A549 (cell line): ENCODE data around the gene TMEFF2. TPM values are rescaled to one million over a fixed set of nuclear protein-coding genes. Genes with fewer than 3 reads are reported as not detected.

Experiments
- ATAC-seq, 2 experiments: fragments of 200-7000 bp in 1 of 2; fragments of >200 bp in 1 of 2; cut with Nextera tagmentation in 1 of 2; cut with Tn5 transposase in 1 of 2; 3 replicates each; pipeline versions ENCODE4 v1.8.0 to v1.9.1; 2018 to 2020; ENCODE audit warnings: mild to moderate bottlenecking in 1 of 2, moderate library complexity in 1 of 2
- CTCF ChIA-PET: fragments of 300-600 bp; sonication (Branson Sonifier 250); formaldehyde crosslinking; extraction: SDS; loops from one replicate; lab custom pipeline; 2021; ENCODE audit warnings: antibody characterized with exemption, inconsistent platforms; lab: Yijun Ruan, JAX
- POLR2A ChIA-PET: fragments of 350-600 bp; formaldehyde crosslinking; extraction: SDS; loops from one replicate; lab custom pipeline; 2021; ENCODE audit warnings: antibody characterized with exemption, inconsistent platforms; lab: Yijun Ruan, JAX
- DNase-seq, 2 experiments: peaks; one replicate each; pipeline versions ENCODE4 v3.0.0 to v3.0.0-alpha.2; 2011 to 2016; ENCODE audit warnings: low read depth in 1 of 2, low spot score in 1 of 2
- FAIRE-seq: peaks from 2 replicates; lab custom pipeline; 2011; peaks lifted over from hg19 to GRCh38; lab: Jason Lieb, UNC
- H3K27ac ChIP-seq, 2 experiments: fragments of >200 bp; sonication (Bioruptor Twin); formaldehyde crosslinking; 3 replicates each; pipeline ENCODE4 v1.5.1; 2016 to 2017
- H3K4me1 ChIP-seq: fragments of >200 bp; sonication (Bioruptor Twin); formaldehyde crosslinking; 3 replicates; pipeline ENCODE4 v1.6.1; 2016
- H3K4me2 ChIP-seq: fragments of >200 bp; sonication (Bioruptor Twin); formaldehyde crosslinking; 3 replicates; pipeline ENCODE4 v1.6.1; 2016
- H3K4me3 ChIP-seq: fragments of >200 bp; sonication (Bioruptor Twin); formaldehyde crosslinking; 3 replicates; pipeline ENCODE4 v1.5.1; 2016
- H3K9me3 ChIP-seq: fragments of >200 bp; sonication (Bioruptor Twin); formaldehyde crosslinking; 3 replicates; pipeline ENCODE4 v1.6.1; 2016
- CBX2 ChIP-seq: fragments of 200-600 bp; sonication (generic); IDR thresholded peaks from 2 replicates; pipeline ENCODE4 v1.6.1; 2016; ENCODE audit warnings: low read depth, mild to moderate bottlenecking, borderline replicate concordance
- EHF ChIP-seq: fragments of 250-450 bp; sonication (Bioruptor Pico); IDR thresholded peaks from 2 replicates; pipeline ENCODE4 v1.5.0; 2020; ENCODE audit warnings: mild to moderate bottlenecking
- EHMT2 ChIP-seq: fragments of 200-600 bp; sonication (generic); IDR thresholded peaks from 2 replicates; pipeline ENCODE4 v1.6.1; 2016; ENCODE audit warnings: antibody characterized with exemption, low read depth, mild to moderate bottlenecking, moderate library complexity
- FOSB ChIP-seq: fragments of 250-450 bp; sonication (Bioruptor Pico); IDR thresholded peaks from 2 replicates; pipeline ENCODE4 v1.5.0; 2020; ENCODE audit warnings: mild to moderate bottlenecking, moderate library complexity
- FOXS1 ChIP-seq: fragments of 250-450 bp; sonication (Bioruptor Pico); IDR thresholded peaks from 2 replicates; pipeline ENCODE4 v1.5.0; 2020; ENCODE audit warnings: mild to moderate bottlenecking, moderate library complexity
- HDAC2 ChIP-seq: fragments of 200-600 bp; sonication (generic); IDR thresholded peaks from 2 replicates; pipeline ENCODE4 v1.6.1; 2016
- HEYL ChIP-seq: fragments of 250-450 bp; sonication (Bioruptor Pico); IDR thresholded peaks from 2 replicates; pipeline ENCODE4 v1.8.0; 2021; ENCODE audit warnings: mild to moderate bottlenecking, moderate library complexity
- HOXB13 ChIP-seq: fragments of 250-450 bp; sonication (Bioruptor Pico); IDR thresholded peaks from 2 replicates; pipeline ENCODE4 v1.5.0; 2020; ENCODE audit warnings: low read depth, mild to moderate bottlenecking, moderate library complexity
- HOXB5 ChIP-seq: fragments of 250-450 bp; sonication (Bioruptor Pico); IDR thresholded peaks from 2 replicates; pipeline ENCODE4 v1.5.0; 2020; ENCODE audit warnings: mild to moderate bottlenecking, moderate library complexity
- JUN ChIP-seq, 2 experiments: fragments of >200 bp; sonication (Bioruptor Twin); formaldehyde crosslinking; IDR thresholded peaks; 2 replicates in 1 of 2; 3 replicates in 1 of 2; pipeline ENCODE4 v1.6.1; 2016 to 2017
- KDM1A ChIP-seq: fragments of 200-600 bp; sonication (generic); IDR thresholded peaks from 2 replicates; pipeline ENCODE4 v1.6.1; 2016; ENCODE audit warnings: low read depth, mild to moderate bottlenecking
- NR3C1 ChIP-seq: fragments of >200 bp; sonication (Bioruptor Twin); formaldehyde crosslinking; IDR thresholded peaks from 3 replicates; pipeline ENCODE4 v1.6.1; 2017
- PHF8 ChIP-seq: fragments of 200-600 bp; sonication (generic); IDR thresholded peaks from 2 replicates; pipeline ENCODE4 v1.6.1; 2016; ENCODE audit warnings: low read depth, mild to moderate bottlenecking, antibody characterized with exemption, moderate library complexity, borderline replicate concordance
- POLR2A ChIP-seq: IDR thresholded peaks from 2 replicates; pipeline ENCODE4 v1.6.1; 2012; ENCODE audit warnings: mild to moderate bottlenecking, low read length
- RARB ChIP-seq: fragments of 250-450 bp; sonication (Bioruptor Pico); IDR thresholded peaks from 2 replicates; pipeline ENCODE4 v1.8.0; 2021; ENCODE audit warnings: mild to moderate bottlenecking, moderate library complexity
- RFX5 ChIP-seq: fragments of 450-650 bp; IDR thresholded peaks from 2 replicates; pipeline ENCODE4 v1.7.1; 2014; ENCODE audit warnings: antibody characterized with exemption, mild to moderate bottlenecking, moderate library complexity
- ZFP36 ChIP-seq: fragments of 450-650 bp; IDR thresholded peaks from 2 replicates; pipeline ENCODE4 v1.6.1; 2014; ENCODE audit warnings: borderline replicate concordance; ENCODE audit not compliant: partially characterized antibody
- ZNF302 ChIP-seq: fragments of 250-450 bp; sonication (Bioruptor Pico); IDR thresholded peaks from 2 replicates; pipeline ENCODE4 v1.9.0; 2021; ENCODE audit warnings: inconsistent platforms, mild to moderate bottlenecking, moderate library complexity
- ZSCAN20 ChIP-seq: fragments of 250-450 bp; sonication (Bioruptor Pico); IDR thresholded peaks from 2 replicates; pipeline ENCODE4 v1.8.0; 2022; ENCODE audit warnings: mild to moderate bottlenecking, moderate library complexity
- WGBS: methylation state at CpG from one replicate; pipeline ENCODE4 v1.1.6; 2017; ENCODE audit errors: missing lambda C conversion rate; 5-methylcytosine and 5-hydroxymethylcytosine counted together
- polyA plus RNA-seq, 4 experiments: library from polyadenylated mRNA; depleted of rRNA in 3 of 4; stranded (reverse); fragments of >200 nt; fragmentation: RNase III in 1 of 4; extraction: RNeasy Plus Mini Kit Qiagen cat#74134 plus additional on column Dnase treatment in 1 of 4; gene quantifications; 2 replicates in 3 of 4; 3 replicates in 1 of 4; pipeline ENCODE4 v1.2.3, GENCODE V29; 2011 to 2017
- TF ChIP-seq, protein P1 (sequence below): fragments of >200 bp; sonication (Bioruptor Twin); formaldehyde crosslinking; IDR thresholded peaks from 3 replicates; pipeline ENCODE4 v1.5.1; 2016
- TF ChIP-seq, protein P2 (sequence below): IDR thresholded peaks from 2 replicates; pipeline ENCODE4 v1.6.1; 2012

TMEFF2 gene
- polyA plus RNA-seq, 2 of the 4 experiments (the other 2 are of a cell fraction), result 0.30 to 0.46 TPM

DNA sequence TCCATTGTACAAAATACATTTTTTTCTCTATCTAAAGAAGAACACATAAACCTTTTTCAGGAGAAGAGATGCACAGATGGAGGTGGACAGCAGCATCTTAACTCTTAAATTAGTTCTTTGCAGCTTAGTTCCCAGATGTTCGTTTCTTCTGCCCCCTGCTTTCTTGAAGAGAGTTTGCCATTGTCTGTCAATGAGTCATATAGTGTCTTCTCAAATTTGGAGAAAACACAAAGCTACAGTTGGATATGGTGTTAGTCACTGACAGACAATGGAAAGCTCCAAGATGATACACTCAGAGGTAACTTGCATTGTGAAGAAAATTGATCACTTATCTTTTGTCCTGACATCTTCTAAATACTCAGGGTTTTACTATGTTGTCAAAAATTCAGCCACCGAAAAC, 48.8 kb upstream of the TMEFF2 start (continued):
- TF ChIP-seq, protein P1, sequence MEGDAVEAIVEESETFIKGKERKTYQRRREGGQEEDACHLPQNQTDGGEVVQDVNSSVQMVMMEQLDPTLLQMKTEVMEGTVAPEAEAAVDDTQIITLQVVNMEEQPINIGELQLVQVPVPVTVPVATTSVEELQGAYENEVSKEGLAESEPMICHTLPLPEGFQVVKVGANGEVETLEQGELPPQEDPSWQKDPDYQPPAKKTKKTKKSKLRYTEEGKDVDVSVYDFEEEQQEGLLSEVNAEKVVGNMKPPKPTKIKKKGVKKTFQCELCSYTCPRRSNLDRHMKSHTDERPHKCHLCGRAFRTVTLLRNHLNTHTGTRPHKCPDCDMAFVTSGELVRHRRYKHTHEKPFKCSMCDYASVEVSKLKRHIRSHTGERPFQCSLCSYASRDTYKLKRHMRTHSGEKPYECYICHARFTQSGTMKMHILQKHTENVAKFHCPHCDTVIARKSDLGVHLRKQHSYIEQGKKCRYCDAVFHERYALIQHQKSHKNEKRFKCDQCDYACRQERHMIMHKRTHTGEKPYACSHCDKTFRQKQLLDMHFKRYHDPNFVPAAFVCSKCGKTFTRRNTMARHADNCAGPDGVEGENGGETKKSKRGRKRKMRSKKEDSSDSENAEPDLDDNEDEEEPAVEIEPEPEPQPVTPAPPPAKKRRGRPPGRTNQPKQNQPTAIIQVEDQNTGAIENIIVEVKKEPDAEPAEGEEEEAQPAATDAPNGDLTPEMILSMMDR, result no peak
- no peak for TF ChIP-seq HOXB5 (CRISPR knock-in tag)

DNA sequence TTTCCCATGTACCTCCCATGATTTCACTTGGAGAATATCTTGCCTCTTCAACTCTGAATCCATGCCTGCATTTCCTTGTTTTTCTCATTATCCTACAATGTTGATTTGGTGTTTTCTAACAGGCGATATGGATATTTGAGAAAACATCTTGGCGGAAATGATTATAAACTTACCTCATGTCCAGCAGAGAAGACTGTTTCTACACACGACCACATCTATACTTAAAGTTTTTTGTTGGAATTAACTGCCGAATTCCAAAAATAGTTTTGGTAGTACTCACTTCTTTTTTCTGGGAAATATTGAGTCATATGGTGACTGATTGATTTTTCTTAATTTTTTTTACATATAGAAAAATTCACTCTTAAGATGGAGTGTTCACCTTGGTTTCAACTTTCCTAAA, 41.4 kb upstream of the TMEFF2 start:
- ChIA-PET POLR2A (no interaction called here), CTCF (no interaction called here)
- no peaks in the 10 kb centered on the region for H3K4me1 ChIP-seq
- no peak overlapping the region for H3K27ac ChIP-seq
- H3K4me3 ChIP-seq, result no peak overlapping the region
- FAIRE-seq (no peak), DNase-seq (no peak), ATAC-seq (no peak)
- WGBS, result 49% methylated on average over 4 of the region's 4 CpGs
- no peaks in the 10 kb centered on the region for H3K9me3 ChIP-seq
- TF ChIP-seq EHMT2 (no peak), HEYL (CRISPR knock-in tag) (no peak), NR3C1 (no peak), CBX2 (no peak), FOXS1 (no peak), ZSCAN20 (CRISPR knock-in tag) (no peak), JUN (IDR thresholded peaks at IDR 0.05) (no peak)
- H3K4me2 ChIP-seq, result no peak overlapping the region

DNA sequence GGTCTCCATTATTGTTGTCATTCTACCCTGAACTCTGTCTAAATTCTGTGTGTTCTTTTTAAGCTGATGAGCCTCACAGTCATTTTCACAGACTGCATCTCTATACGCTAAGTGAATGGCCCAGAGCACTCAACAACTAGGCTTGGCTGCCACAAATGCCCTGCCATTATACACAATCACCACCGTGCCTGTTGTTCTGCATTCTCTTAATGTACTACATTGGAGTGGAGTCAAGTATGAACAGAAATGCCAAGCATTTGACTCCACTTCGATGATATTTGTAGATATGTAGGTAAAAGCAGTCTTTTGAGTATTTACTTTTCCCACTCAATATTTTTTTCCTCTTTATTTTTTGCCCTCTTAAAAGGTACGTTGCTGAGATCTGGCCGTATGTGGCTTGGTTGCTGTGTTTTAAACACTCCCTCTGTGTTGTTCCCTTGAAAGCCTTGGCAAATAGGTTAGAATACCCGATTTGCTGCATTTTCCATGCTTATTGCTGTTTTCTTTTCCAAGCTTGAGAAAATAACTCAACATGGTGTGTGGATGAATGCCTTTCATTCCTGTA, 36.2 kb upstream of the TMEFF2 start:
- 39% methylated on average over 6 of the region's 6 CpGs for WGBS
- Histone ChIP-seq H3K4me1 (no peaks in the 10 kb centered on the region), H3K9me3 (no peaks in the 10 kb centered on the region), H3K4me2 (no peak overlapping the region), H3K27ac (no peak overlapping the region), H3K4me3 (no peak overlapping the region)
- DNase-seq, result no peak
- FAIRE-seq, result no peak
- CTCF ChIA-PET, result interaction anchor here (1.3 kb wide), 1 partner anchor 68 kb away, joined by 4 read pairs; no protein-coding TSS in a partner anchor
- TF ChIP-seq KDM1A (no peak), HDAC2 (no peak), HOXB13 (CRISPR knock-in tag) (no peak), ZNF302 (CRISPR knock-in tag) (no peak), ZFP36 (no peak), EHF (CRISPR knock-in tag) (no peak), RARB (CRISPR knock-in tag) (no peak), PHF8 (no peak), POLR2A (no peak), FOSB (CRISPR knock-in tag) (no peak), RFX5 (no peak)
- TF ChIP-seq, protein P1, result no peak
- TF ChIP-seq, protein P2, sequence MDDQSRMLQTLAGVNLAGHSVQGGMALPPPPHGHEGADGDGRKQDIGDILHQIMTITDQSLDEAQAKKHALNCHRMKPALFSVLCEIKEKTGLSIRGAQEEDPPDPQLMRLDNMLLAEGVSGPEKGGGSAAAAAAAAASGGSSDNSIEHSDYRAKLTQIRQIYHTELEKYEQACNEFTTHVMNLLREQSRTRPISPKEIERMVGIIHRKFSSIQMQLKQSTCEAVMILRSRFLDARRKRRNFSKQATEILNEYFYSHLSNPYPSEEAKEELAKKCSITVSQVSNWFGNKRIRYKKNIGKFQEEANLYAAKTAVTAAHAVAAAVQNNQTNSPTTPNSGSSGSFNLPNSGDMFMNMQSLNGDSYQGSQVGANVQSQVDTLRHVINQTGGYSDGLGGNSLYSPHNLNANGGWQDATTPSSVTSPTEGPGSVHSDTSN, result no peak
- ATAC-seq, result no peak
- POLR2A ChIA-PET, result no interaction called here
